Non-pigmented ciliary epithelial cell (primary cell): ENCODE measurements around the gene DHCR24.
"Not testable (repeated sequence)": the region's sequence is repeated elsewhere in the genome, so short reads cannot be mapped to it uniquely, and the experiment has no call there.

ENCODE experiments used
- DNase-seq: peaks from one replicate; pipeline ENCODE4 v3.0.0-alpha.2; 2010; ENCODE audit warnings: low read depth

The DHCR24 gene

GRCh38 chr1:54887665-54888071 is 673 bp upstream of the DHCR24 start:
- DNase-seq: no peak

DNA sequence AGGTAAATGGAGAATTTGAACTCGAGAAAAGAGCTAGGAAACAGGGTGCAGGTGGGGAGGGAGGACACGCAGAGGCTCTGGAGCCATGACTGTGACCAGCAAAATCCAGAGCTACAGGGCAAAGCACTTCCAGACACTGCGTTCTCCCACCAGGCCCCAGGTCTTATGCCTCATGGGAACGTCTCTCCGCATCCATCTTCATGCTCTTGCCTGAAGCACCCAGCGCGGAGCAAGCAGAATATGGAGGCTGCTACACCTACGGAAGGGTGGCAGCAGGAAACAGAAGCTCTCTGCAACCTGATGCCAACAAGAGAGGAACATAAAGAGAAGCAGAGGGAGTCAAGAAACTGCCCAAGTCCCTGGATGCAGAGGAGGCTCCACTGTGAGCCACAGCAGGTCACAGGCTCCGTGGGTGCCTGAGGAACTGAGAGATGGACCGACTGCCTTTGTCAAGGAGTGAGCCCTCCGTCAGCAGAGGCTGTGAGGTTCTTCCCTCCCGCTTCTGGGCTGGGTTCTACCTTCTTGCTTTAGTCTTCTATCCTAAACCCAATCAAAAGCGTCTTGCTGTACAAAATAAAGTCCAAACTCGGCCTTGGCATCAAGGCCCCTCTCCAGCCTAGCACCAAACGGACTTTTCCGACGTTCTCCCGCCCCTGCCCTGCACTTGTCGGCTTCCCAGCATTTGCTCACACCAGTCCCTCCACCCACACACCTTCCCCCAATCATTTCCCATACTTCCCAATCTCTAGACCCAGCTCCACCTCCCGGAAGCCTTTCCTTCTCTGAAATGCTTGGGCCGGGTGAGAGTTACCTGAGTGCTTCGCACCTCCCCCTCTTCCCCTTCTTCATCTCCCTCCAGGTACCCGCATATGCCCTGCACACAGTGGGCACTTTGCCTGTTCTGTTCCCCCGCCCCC is 930 bp downstream of the DHCR24 start:
- DNase-seq: no peak

DNA sequence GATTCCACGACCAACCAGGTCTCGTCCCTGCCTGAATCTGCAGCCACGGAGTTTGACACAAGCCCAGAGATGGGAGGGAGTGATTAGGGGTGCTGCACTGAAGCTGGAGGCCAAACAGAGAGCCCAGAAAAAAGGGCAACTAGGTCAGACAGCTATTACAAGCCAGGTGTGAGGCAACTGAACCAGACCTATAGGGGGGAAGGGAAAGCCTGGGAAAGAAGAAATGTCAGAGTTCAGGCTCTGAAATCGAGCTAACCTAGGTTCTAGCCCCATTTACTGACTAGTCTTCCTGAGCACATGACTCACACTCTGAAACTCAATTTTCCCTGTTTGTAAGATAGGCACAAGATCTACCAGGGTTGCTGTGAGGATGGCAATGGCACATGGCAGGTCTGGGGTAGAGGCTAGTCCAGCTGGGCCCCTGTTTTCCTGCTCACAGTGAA is 1.7 kb downstream of the DHCR24 start:
- DNase-seq: no peak

DNA sequence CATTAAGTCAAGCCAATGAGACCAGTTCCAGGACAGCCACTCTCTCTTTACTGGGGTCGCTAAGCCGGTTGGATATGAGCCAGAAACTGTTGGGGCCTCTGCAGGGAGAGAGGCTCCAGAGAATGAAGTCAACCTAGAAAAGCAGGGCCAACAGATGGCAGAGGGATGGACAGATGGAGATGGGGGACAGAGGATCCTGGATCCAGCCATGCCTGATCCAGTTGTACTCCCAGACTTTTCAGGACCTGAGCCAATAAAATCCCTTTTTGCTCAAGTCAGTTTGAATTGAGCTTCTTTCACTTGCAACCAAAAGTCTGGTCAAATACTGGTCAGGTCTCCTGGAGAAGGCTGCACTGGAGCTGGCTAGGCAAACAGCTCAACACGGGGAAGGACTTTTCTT is 2.2 kb downstream of the DHCR24 start:
- no peak for DNase-seq

DNA sequence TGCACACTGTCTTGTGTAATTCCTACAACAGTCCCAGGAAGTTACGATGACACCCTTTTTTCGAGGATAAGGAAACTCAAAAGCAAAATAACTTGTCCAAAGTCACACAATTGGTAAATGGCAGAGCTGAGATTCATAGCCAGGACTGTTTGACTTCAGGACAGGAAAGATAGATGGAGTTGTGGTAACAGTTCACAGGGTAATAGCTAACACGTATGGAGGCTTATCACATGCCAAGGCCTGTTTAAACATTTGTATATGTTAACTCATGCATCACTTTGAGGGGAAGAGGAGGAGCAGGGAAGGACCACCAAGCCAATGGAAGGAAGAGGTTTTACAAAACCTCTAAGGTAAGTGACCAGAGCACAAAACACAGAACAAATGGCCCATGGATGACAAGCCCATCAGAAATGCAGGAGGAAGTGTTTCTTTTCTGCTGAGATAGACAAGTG is 2.8 kb downstream of the DHCR24 start:
- DNase-seq: no peak

GRCh38 chr1:54883349-54884102 is 3.5 kb downstream of the DHCR24 start:
- DNase-seq: no peak

DNA sequence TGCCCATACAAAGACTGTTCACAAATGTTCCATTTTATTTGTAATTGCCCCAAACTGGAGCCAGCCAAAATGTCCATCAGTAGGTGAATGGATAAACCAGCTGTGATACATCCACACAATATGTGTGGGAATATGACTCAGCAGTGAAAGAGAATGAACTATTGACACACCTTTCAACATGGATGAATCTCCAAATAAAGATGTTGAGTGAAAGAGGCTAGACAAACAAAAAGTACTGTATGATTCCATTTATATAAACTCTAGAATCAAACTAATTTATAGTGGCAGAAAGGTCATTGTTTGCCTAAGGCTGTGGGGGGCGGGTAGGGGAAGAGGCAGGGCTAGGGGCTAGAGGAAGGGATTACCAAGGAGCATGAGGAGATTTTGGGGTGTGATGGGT is 4.5 kb downstream of the DHCR24 start:
- no peak for DNase-seq

DNA sequence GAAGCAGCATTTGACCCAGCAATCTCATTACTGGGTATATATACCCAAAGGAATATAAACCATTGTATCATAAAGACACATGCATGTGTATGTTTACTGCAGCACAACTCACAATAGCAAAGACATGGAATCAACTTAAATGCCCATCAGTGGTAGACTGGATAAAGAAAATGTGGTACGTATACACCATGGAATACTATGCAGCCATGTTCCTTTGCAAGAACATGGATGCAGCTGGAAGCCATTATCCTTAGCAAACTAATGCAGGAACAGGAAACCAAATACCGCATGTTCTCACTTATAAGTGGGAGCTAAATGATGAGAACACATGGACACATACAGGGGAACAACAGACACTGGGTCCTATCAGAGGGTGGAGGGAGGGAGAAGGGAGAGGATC is 5.4 kb downstream of the DHCR24 start:
- DNase-seq: not testable (repeated sequence)

DNA sequence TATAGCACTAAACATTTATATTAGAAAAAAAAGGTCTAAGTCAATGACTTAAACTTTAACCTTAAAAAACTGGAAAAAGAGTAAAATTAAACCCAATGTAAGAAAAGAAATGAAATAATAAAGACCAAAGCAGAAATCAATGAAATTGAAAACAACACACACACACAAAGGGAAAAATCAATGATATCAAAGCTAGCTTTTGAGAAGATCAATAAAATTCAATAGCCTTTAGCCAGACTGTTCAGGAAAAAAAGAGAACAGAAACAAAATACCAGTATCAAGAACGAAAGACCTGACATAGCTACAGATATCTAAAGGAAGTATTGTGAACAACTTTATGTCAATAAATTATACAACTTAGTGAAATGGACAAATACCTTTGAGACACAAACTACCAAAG is 7.1 kb downstream of the DHCR24 start:
- DNase-seq: no peak

- no peak for DNase-seq
Measured at GRCh38 chr1:54876814-54877213, 10.2 kb downstream of the DHCR24 start.

DNA sequence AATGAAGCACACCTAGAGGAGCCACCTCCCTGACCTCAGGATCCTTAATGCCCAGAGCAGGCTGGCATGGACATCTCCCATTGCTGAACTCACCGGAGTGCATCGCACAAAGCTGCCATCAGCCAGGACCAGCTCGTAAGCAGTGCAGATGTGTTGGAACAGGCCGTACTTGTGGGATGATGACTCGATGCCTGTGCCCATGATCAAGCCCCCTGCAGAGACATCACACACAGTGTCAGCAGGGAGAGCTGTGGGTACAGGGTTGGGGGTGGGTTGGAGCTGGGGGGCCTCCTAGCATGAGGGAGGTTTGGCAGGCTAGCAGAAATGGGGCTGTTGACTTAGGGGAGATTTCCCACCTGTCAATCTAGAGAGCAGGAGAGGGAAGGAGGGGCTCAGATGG is 12.0 kb downstream of the DHCR24 start:
- DNase-seq: no peak

GRCh38 chr1:54874079-54874830 is 12.7 kb downstream of the DHCR24 start:
- no peak for DNase-seq

- DNase-seq: no peak
Measured at GRCh38 chr1:54872036-54872331, 15.0 kb downstream of the DHCR24 start.

DNA sequence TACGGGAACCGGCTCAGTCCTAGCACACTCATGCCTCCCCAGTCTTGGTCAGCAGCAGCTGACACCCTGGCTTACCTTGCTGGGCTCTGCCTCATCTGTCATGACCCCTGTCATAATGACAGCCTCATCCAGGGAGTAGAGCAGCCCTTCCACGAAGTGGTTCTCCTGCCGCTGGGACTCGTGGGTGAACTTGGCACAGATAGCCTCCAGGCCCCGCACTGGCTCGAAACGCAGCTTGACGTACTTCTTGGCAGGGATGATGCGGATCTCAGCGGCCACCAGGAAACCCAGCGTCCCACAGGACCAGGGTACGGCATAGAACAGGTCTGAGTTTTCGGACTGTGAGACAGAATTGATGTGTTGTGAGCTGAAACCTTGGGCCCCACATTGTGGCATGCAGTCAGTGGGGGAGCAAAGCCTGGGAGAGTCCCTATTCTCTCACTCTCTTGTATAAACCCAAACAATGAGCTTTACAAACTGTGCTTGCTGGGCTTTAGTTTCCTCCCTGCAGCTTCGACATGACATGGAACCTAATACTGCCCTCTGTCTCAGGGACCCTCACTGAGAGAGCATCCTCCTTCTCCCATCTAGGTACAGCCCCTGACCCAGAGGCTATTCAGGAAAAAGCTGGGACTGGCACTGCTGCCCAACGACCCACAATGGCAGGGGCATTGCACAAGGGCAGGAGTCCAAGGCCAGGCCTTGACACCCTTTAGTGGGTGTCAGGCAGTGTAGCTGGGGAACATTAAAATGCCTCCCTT is 15.5 kb downstream of the DHCR24 start:
- DNase-seq: no peak

- DNase-seq: no peak
Measured at GRCh38 chr1:54870869-54871268, 16.1 kb downstream of the DHCR24 start.

DNA sequence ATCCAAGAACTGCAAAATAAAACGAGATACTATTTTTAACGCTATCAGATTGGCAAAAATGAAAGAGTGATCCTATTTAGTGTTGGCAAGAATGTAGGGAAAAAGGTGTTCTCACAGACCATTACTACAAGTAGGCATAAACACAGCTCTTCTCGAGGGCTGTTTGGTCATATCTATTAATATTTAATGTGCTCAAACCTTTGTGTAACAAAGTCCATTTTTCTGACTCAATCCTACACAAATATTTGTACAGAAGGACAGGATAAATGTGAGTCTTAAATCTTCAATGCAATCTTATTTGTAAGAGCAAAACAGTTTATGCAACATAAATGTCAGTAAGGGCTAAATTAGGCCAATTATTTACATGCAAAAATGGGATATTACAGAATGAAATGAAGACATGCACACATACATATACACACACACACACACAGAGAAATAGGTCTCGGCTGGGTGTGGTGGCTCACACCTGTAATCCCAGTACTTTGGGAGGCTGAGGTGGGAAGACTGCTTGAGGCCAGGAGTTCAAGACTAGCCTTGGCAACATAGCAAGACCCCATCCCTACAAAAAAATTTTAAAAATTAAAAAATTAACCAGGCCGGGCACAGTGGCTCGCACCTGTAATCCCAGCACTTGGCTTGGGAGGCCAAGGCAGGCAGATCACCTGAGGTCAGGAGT is 17.7 kb downstream of the DHCR24 start:
- DNase-seq: no peak

GRCh38 chr1:54867717-54868057 is 19.3 kb downstream of the DHCR24 start:
- DNase-seq: no peak

GRCh38 chr1:54866801-54867716 is 19.9 kb downstream of the DHCR24 start:
- no peak for DNase-seq

- DNase-seq: no peak
Measured at GRCh38 chr1:54865238-54866073, 21.5 kb downstream of the DHCR24 start.
